K562 (cell line): ENCODE data around the gene EPN2. TPM values are rescaled to one million over a fixed set of nuclear protein-coding genes. Genes with fewer than 3 reads are reported as not detected.

Source experiments
- ATAC-seq: fragments of 200-7000 bp; cut with Tn5 transposase; 3 replicates; pipeline ENCODE4 v1.9.1; 2020; ENCODE audit warnings: moderate library complexity
- BruUV-seq: library from RNA; stranded (reverse); fragments of 400-500 nt; replicated peaks from 2 replicates; lab custom pipeline; 2021; lab: Mats Ljungman, UMichigan
- CTCF ChIA-PET: fragments of 300-600 bp; formaldehyde crosslinking; extraction: SDS; loops from one replicate; lab custom pipeline; 2021; ENCODE audit warnings: low intra/inter-chr PET ratio; lab: Yijun Ruan, JAX
- POLR2A ChIA-PET: fragments of 300-600, 350-650 bp; sonication (Branson Sonifier 250); formaldehyde crosslinking; extraction: SDS; loops from one replicate; lab custom pipeline; 2021; ENCODE audit warnings: antibody characterized with exemption, inconsistent platforms; lab: Yijun Ruan, JAX
- DNase-seq, 4 experiments: peaks; one replicate each; pipeline versions ENCODE4 v3.0.0 to v3.0.0-alpha.2; 2011 to 2018; ENCODE audit warnings: low spot score in 3 of 4, mixed read lengths in 3 of 4; ENCODE audit errors: extremely low read depth in 1 of 4
- FAIRE-seq: peaks from 2 replicates; lab custom pipeline; 2011; peaks lifted over from hg19 to GRCh38; lab: Jason Lieb, UNC
- H2AFZ ChIP-seq: 2 replicates; pipeline ENCODE4 v1.6.0; 2011; ENCODE audit warnings: low read depth, low read length, control low read depth, inconsistent platforms
- H3K27ac ChIP-seq: fragments of 200-600 bp; 3 replicates; pipeline ENCODE4 v1.8.0; 2011; ENCODE audit warnings: low read depth, mild to moderate bottlenecking, control low read depth, inconsistent platforms, low read length, moderate library complexity, mixed read lengths; ENCODE audit errors: extremely low read depth
- H3K27me3 ChIP-seq, 2 experiments: fragments of 300-600 bp in 1 of 2; 2 replicates in 1 of 2; 3 replicates in 1 of 2; pipeline versions ENCODE4 v1.6.0 to v1.8.0; 2011; ENCODE audit warnings: inconsistent platforms in 2 of 2, low read length in 2 of 2, mild to moderate bottlenecking in 1 of 2, mixed read lengths in 1 of 2, moderate library complexity in 1 of 2; ENCODE audit not compliant: control insufficient read depth in 2 of 2, insufficient read depth in 2 of 2
- H3K36me3 ChIP-seq: fragments of 300-600 bp; 3 replicates; pipeline ENCODE4 v1.8.0; 2011; ENCODE audit warnings: mild to moderate bottlenecking, low read length, inconsistent platforms; ENCODE audit not compliant: control insufficient read depth, insufficient read depth
- H3K4me1 ChIP-seq, 2 experiments: fragments of 200-600 bp in 1 of 2; replicated peaks in 1 of 2; 2 replicates in 1 of 2; 3 replicates in 1 of 2; pipeline versions ENCODE4 v1.5.1 to v1.8.0; 2011; ENCODE audit warnings: inconsistent platforms in 2 of 2, low read length in 2 of 2, mild to moderate bottlenecking in 1 of 2, mixed read lengths in 1 of 2, moderate library complexity in 1 of 2; ENCODE audit not compliant: control insufficient read depth in 2 of 2, insufficient read depth in 2 of 2
- H3K4me2 ChIP-seq: 2 replicates; pipeline ENCODE4 v1.6.1; 2011; ENCODE audit warnings: low read length, control low read depth, inconsistent platforms, mixed read lengths; ENCODE audit not compliant: insufficient read depth
- H3K4me3 ChIP-seq: fragments of 200-600 bp; sonication (generic), shearing (Covaris generic); 2 replicates; pipeline ENCODE4 v1.5.1; 2016; ENCODE audit warnings: control low read depth, inconsistent platforms
- H3K79me2 ChIP-seq: fragments of 200-600 bp; 3 replicates; pipeline ENCODE4 v1.8.0; 2011; ENCODE audit warnings: low read length, inconsistent platforms; ENCODE audit not compliant: control insufficient read depth, insufficient read depth
- H3K9ac ChIP-seq, 2 experiments: 2 replicates each; pipeline versions ENCODE4 v1.6.0 to v1.6.1; 2011; ENCODE audit warnings: low read depth in 2 of 2, low read length in 2 of 2, control low read depth in 1 of 2, inconsistent platforms in 1 of 2, mild to moderate bottlenecking in 1 of 2, mixed read lengths in 1 of 2; ENCODE audit not compliant: insufficient read depth in 1 of 2
- H3K9me1 ChIP-seq: one replicate; pipeline ENCODE4 v1.6.0; 2011; ENCODE audit warnings: inconsistent platforms, mild to moderate bottlenecking, low read length, moderate library complexity; ENCODE audit not compliant: control insufficient read depth, insufficient read depth
- H3K9me3 ChIP-seq: replicated peaks from 2 replicates; pipeline ENCODE4 v1.5.1; 2011; ENCODE audit warnings: low read depth, low read length, inconsistent platforms; ENCODE audit not compliant: control insufficient read depth, insufficient read depth
- H4K20me1 ChIP-seq: replicated peaks from 2 replicates; pipeline ENCODE4 v1.6.1; 2011; ENCODE audit warnings: low read length, inconsistent platforms, mixed read lengths; ENCODE audit not compliant: control insufficient read depth, insufficient read depth
- ATF3 ChIP-seq, 2 experiments: fragments of 450-650 bp in 1 of 2; sonication (generic) in 1 of 2; formaldehyde crosslinking in 1 of 2; IDR thresholded peaks in 1 of 2; conservative IDR thresholded peaks in 1 of 2; 2 replicates each; pipeline versions ENCODE4 v1.6.1 to v1.8.1; 2016 to 2023; ENCODE audit warnings: mild to moderate bottlenecking in 2 of 2, moderate library complexity in 2 of 2, inconsistent platforms in 1 of 2, missing genetic modification reagents in 1 of 2
- CEBPG ChIP-seq, 3 experiments: fragments of 200-800 bp in 1 of 3; sonication (Bioruptor generic) in 1 of 3; sonication (generic) in 1 of 3; formaldehyde crosslinking in 1 of 3; IDR thresholded peaks in 2 of 3; conservative IDR thresholded peaks in 1 of 3; 2 replicates each; pipeline versions ENCODE4 v1.6.1 to v1.8.0; 2016 to 2022; ENCODE audit warnings: missing compliant biosample characterization in 2 of 3, missing genetic modification characterization in 2 of 3, mild to moderate bottlenecking in 1 of 3, missing genetic modification reagents in 1 of 3
- CREB1 ChIP-seq, 2 experiments: sonication (generic) in 1 of 2; formaldehyde crosslinking in 1 of 2; IDR thresholded peaks; 2 replicates each; pipeline versions ENCODE4 v1.6.1 to v1.8.0; 2012 to 2022; ENCODE audit warnings: inconsistent platforms in 1 of 2, mild to moderate bottlenecking in 1 of 2, missing genetic modification reagents in 1 of 2, moderate library complexity in 1 of 2
- ELF4 ChIP-seq: fragments of 450-650 bp; formaldehyde crosslinking; IDR thresholded peaks from 2 replicates; pipeline ENCODE4 v1.4.0; 2022; ENCODE audit warnings: missing genetic modification characterization
- ETS2 ChIP-seq: IDR thresholded peaks from 2 replicates; pipeline ENCODE4 v1.6.1; 2016; ENCODE audit warnings: borderline replicate concordance, missing genetic modification characterization, mild to moderate bottlenecking, moderate library complexity, missing compliant biosample characterization; ENCODE audit not compliant: poor library complexity, severe bottlenecking
- EZH2 ChIP-seq: IDR thresholded peaks from 2 replicates; pipeline ENCODE4 v1.6.1; 2012; ENCODE audit warnings: low read depth, mild to moderate bottlenecking, inconsistent platforms, low read length, borderline replicate concordance
- ID3 ChIP-seq, 2 experiments: fragments of 250-450 bp in 1 of 2; fragments of 450-650 bp in 1 of 2; sonication (Bioruptor Pico) in 1 of 2; IDR thresholded peaks; 2 replicates each; pipeline versions ENCODE4 v1.6.1 to v1.8.0; 2016 to 2021; ENCODE audit warnings: mild to moderate bottlenecking in 2 of 2, moderate library complexity in 2 of 2, missing compliant biosample characterization in 1 of 2, missing genetic modification characterization in 1 of 2
- MAZ ChIP-seq, 2 experiments: fragments of 450-650 bp in 1 of 2; sonication (generic) in 1 of 2; formaldehyde crosslinking; IDR thresholded peaks in 1 of 2; conservative IDR thresholded peaks in 1 of 2; 2 replicates each; pipeline versions ENCODE4 v1.4.0 to v1.5.0; 2020; ENCODE audit warnings: mild to moderate bottlenecking in 1 of 2, missing genetic modification reagents in 1 of 2
- MBD2 ChIP-seq: sonication (generic); IDR thresholded peaks from 2 replicates; pipeline ENCODE4 v1.6.1; 2016; ENCODE audit warnings: low read depth, borderline replicate concordance
- PHB ChIP-seq: fragments of 250-450 bp; sonication (Bioruptor Pico); IDR thresholded peaks from 2 replicates; pipeline ENCODE4 v1.5.0; 2021
- PTBP1 ChIP-seq: fragments of 200-400 bp; formaldehyde crosslinking; IDR thresholded peaks from 2 replicates; pipeline ENCODE4 v1.6.1; 2017; ENCODE audit warnings: low read depth, low read length
- ZNF511 ChIP-seq: sonication (generic); formaldehyde crosslinking; IDR thresholded peaks from 2 replicates; pipeline ENCODE4 v1.8.0; 2022; ENCODE audit warnings: mild to moderate bottlenecking, missing genetic modification reagents
- WGBS: fragments of 100-300 bp; shearing (Covaris generic); methylation state at CpG from one replicate; pipeline ENCODE4 v1.1.6; 2016; ENCODE audit warnings: low coverage, mixed read lengths; ENCODE audit not compliant: insufficient coverage; ENCODE audit errors: missing lambda C conversion rate; 5-methylcytosine and 5-hydroxymethylcytosine counted together
- in situ Hi-C: fragments of 300-500 bp; cut with MboI; formaldehyde crosslinking; loops from 4 replicates; pipeline ENCODE4 v1.15.0; 2018; ENCODE audit warnings: inconsistent platforms, mixed read lengths
- intact Hi-C: fragments of 100-400 bp; cut with micrococcal nuclease; formaldehyde crosslinking; loops from 2 replicates; pipeline ENCODE4 v1.14.2; 2022
- polyA plus RNA-seq, 8 experiments: library from polyadenylated mRNA; depleted of rRNA in 4 of 8; stranded (reverse) in 5 of 8; unstranded in 3 of 8; fragments of >200 nt; fragmentation: Nextera tagmentation in 2 of 8; fragmentation: Illumina TruSeq in 1 of 8; extraction: Ambion mirVana in 2 of 8; extraction: Trizol in 1 of 8; gene quantifications; 2 replicates each; pipeline versions ENCODE4 v1.2.1 to v1.2.3, GENCODE V29; 2011 to 2014; ENCODE audit warnings: inconsistent platforms in 1 of 8, missing spikeins in 1 of 8
- total RNA-seq, 7 experiments: library from RNA; depleted of rRNA in 6 of 7; stranded (reverse); fragments of >200 nt in 6 of 7; fragmentation: Illumina TruSeq in 2 of 7; extraction: Trizol in 2 of 7; gene quantifications; 2 replicates each; pipeline versions ENCODE4 v1.2.1 to v1.2.3, GENCODE V29; 2011 to 2021; ENCODE audit warnings: low replicate concordance in 1 of 7

EPN2 gene
- total and polyA plus RNA-seq, 9 of the 15 experiments (the other 6 are each of a cell fraction or from before 2014, with no cell fraction given), result 1.0 to 12.9 (median 8.9) TPM

- POLR2A ChIA-PET, result no interaction called here
- Histone ChIP-seq H3K27ac (peak overlapping the region; percentile 85; the same call in 2 of the 3 replicates), H3K9me3 (no peaks in the 10 kb centered on the region), H3K79me2 (peaks cover 7% of the 10 kb centered on the region; the same call in 1 of the 3 replicates), H2AFZ (no peak overlapping the region), H3K4me2 (no peak overlapping the region), H3K4me1 (peaks cover 26 to 34% of the 10 kb centered on the region in 2 experiments), H3K36me3 (no peaks in the 10 kb centered on the region), H3K9ac (peak overlapping the region in 1 of 2 experiments; percentile 27; a peak in 1 of 4 replicates), H3K4me3 (no peak overlapping the region), H3K27me3 (no peaks in the 10 kb centered on the region), H3K9me1 (peaks cover 7% of the 10 kb centered on the region), H4K20me1 (no peaks in the 10 kb centered on the region)
- CTCF ChIA-PET, result no interaction called here
- no peak for ATAC-seq
- DNase-seq, result no peak
- BruUV-seq, result no TSS peak
- in situ Hi-C loops, result no loop called here
- no peak for TF ChIP-seq MAZ (CRISPR knock-in tag; conservative IDR thresholded peaks at IDR 0.05 in 1 of 2, IDR thresholded peaks at IDR 0.05 in 1 of 2)
- TF ChIP-seq PTBP1, result no peak
- TF ChIP-seq CREB1 (IDR thresholded peaks at IDR 0.05), result no peak
- 0 out of 2 replicates have a peak, but pooled peaks have one; percentile 21 for TF ChIP-seq CREB1 (CRISPR knock-in tag; IDR thresholded peaks at IDR 0.05)
- TF ChIP-seq MBD2, result no peak
- TF ChIP-seq PHB (CRISPR knock-in tag), result no peak
- TF ChIP-seq ETS2 (tag), result no peak
- no peak for TF ChIP-seq ELF4 (CRISPR knock-in tag)
- no peak for TF ChIP-seq EZH2
- no peak for TF ChIP-seq ID3 (CRISPR knock-in tag; IDR thresholded peaks at IDR 0.05)
- 0 out of 2 replicates have a peak, but pooled peaks have one; percentile 45 for TF ChIP-seq ID3 (tag; IDR thresholded peaks at IDR 0.05)
- TF ChIP-seq ZNF511 (CRISPR knock-in tag), result no peak
- TF ChIP-seq ATF3 (IDR thresholded peaks at IDR 0.05), result peak; percentile 43
- no peak for TF ChIP-seq ATF3 (CRISPR knock-in tag; conservative IDR thresholded peaks at IDR 0.05)
- peak; percentile 14; the same call in 1 of the 2 replicates for TF ChIP-seq CEBPG (CRISPR knock-in tag; IDR thresholded peaks at IDR 0.05)
- TF ChIP-seq CEBPG (tag; conservative IDR thresholded peaks at IDR 0.05 in 1 of 2, IDR thresholded peaks at IDR 0.05 in 1 of 2), result 0 out of 4 replicates have a peak, but pooled peaks of 1 of the 2 experiments have one; percentile 3
- no peak for FAIRE-seq
- intact Hi-C loops, result no loop called here
- WGBS, result 71% methylated on average over 9 of the region's 9 CpGs
Observed at GRCh38 chr17:19303367-19303776, 66.2 kb downstream of the EPN2 start.
